ENCODE measurements around the gene DNLZ.
A peak's percentile ranks its signal among the peaks of the same experiment; 100 is the strongest.

Gene DNLZ

GRCh38 chr9:136316896-136317676 lies 46.5 kb downstream of the DNLZ start:
- no peak for DNase-seq (ENCODE audit: low spot score)

DNA sequence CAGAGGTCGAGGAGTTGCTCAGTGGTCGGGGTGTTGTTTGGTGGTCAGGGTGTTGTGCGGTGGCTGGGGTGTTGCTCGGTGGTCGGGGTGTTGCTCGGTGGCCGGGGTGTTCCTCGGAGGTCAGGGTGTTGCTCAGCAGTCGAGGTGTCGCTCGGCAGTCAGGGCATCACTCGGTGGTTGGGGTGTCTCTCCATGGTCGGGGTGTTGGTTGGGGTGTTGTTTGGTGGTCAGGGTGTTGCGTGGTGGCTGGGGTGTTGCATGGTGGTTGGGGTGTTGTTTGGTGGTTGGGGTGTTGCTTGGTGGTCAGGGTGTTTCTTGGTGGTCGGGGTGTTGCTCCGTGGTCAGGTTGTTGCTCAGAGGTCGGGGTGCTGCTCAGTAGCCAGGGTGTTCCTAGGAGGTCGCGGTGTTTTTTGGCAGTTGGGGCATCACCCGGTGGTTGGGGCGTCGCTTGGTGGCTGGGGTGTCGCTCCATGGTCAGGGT lies 47.2 kb downstream of the DNLZ start:
- DNase-seq (ENCODE audit: low spot score) = no peak

- no peak for DNase-seq (ENCODE audit: low spot score)
These were observed 48.6 kb downstream of the DNLZ start for GRCh38 chr9:136314944-136315343.

DNA sequence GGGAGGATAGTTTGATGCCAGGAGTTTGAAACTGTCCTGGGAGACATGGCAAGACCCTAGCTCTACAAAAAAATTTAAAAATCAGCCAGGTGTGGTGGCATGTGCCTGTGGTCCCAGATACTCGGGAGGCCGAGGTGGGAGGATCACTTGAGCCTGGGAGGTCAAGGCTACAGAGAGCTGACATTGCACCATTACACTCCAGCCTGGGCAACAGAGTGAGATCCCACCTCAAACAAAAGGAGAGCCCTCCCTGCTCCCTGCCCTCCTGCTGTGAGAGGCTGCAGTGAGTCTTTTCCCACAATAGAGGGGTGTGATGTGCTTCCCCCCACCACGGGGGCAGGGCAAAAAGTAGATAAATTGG lies 49.5 kb downstream of the DNLZ start:
- no peak for DNase-seq (ENCODE audit: low spot score)

DNA sequence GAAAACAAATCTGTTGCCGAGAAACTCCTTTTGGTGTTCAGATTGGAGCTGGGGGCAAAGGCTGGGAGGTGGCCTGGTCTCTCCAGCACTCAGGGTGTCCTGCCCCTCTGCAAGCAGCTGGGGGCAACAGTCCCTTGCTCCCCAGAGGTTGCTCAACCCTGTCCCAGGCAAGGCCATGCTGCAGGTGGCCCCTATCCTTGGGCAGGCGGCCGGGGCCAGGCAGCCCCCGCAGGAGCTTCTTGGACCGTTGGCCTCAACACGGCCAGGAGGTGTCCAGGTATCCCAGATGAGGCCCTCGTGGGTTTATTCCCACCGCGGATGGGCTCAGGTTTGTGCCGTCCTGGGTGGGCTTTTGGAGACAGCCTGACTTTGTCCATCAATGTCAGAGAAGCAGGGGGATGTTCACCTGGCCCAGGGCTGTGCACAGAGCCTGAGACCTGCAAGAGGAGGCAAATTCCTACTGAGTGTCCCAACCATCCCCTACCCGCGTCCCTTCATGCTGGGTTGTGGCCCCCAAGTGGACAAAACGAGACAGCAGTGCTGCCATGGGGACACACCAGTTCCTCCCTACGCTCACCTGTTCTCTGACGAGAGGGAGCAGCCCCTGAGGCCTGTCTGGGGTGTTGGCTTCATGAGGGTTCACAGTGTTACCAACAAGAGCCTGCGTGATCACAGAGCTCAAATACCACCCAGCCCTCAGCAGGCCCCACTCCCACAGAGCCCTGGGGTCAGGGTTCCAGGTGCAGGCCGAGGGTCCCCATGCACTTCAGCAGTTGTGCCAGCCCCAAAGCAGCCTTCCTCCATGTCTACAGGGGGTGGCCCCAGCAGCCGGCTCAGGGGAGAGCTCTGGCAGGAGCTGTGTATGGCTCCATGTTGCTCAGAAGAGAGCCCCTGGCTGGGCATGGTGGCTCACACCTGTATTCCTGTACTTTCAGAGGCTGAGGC lies 50.2 kb downstream of the DNLZ start:
- DNase-seq (ENCODE audit: low spot score) = no peak

DNA sequence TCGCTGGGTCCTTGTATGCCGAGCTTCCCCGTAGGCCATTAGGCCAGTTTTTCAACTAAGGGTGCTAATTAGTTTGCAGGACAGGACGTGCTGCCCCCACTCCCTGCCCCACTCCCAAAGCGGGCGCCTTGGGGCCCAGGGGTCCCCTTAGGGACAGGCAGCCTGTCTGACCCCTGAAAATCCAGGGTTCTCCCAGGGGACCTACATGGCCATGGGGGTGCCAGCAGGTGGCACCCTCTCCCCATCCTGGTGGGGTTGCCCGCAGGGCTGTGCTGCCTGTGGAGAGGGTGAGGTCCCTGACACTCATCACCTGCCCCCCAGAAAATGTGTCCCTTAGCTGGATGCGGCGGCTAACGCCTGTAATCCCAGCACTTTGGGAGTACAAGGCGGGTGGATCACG lies 51.1 kb downstream of the DNLZ start:
- peak; percentile 58 for DNase-seq (ENCODE audit: low spot score)

DNA sequence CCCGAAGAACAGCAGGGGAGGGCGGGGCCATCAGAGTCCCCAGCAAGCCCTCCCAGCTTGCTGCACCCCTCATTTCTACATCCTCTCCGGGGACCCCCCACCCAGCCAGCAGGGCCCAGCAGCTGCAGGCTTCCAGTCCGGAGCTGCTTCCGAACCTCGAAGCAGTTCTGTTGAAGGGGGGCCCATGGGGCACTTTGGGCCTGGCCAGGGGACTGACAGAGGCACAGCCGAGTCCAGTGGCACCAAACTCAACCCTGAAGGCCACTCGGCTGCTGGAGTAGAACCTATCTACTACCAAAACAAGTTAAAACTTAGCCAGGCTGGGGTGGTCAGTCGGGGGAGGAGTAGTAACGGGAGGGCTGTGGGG lies 51.6 kb downstream of the DNLZ start:
- DNase-seq (ENCODE audit: low spot score) = no peak

DNA sequence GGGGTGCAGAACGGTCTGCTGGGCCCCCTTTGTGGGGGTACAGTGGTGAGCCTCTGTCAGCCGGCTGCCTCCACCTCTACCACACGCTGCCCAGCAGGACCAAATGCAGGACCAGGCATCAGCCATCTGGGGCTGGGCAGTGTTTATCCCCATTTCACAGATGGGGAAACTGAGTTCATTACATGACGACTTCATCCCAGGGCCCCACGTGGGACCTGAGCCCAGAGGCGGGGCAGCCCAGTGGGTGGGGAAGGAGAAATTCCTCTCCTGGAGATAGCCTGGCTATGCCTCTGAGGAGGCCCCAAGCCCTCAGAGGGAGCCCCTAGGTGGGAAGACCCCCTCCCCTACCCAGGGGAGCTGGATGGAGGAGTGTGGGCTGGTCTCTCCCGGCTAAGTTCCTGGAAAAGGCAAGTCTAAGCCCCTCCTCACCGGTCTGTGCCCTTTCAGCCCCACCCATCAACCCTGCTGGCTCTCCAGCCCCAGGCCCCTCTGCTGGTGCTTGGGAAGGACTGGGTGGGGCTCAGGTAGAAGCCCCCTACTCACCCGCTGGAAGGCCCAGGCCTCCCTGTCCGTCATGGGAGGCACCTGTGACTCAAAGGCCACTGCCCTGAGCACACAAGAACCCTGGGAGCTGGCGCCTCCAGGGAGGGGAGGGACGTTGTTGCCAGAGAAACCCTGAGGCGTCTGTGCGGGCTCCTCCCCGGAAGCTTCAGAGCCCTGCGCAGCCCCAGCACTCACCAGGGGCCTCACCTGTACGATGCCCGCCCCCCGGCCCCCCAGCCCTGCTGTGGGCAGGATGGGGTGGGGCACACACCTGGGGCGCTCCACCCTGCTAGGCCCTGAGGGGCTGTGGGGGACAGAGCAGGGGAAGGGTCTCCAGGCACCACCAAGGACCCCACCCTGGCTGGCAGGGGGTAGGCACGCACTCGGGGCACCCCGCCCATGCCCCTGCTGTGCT lies 52.2 kb downstream of the DNLZ start:
- no peak for DNase-seq (ENCODE audit: low spot score)

GRCh38 chr9:136310273-136311030 lies 53.1 kb downstream of the DNLZ start:
- no peak for DNase-seq (ENCODE audit: low spot score)

DNA sequence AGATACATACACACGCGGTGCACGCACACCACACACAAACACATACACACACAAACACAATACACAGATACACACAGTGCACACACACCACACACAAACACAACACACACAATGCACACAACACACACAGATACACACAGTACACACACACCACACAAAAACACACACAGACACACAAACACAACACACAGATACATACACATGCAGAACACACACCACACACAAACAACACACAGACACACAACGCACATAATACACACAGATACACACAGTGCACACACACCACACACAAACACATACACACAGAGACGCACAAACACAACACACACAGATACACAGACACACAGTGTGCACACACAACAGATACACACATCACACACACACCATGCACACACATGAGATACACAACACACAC lies 53.7 kb downstream of the DNLZ start:
- DNase-seq (ENCODE audit: low spot score) = no peak
